ENCODE data around the gene COL5A3.
"Not testable (repeated sequence)": the region's sequence is repeated elsewhere in the genome, so short reads cannot be mapped to it uniquely, and the experiment has no call there.

The COL5A3 gene

GRCh38 chr19:9935506-9936325, 74.6 kb downstream of the COL5A3 start:
- TF ChIP-seq CTCF (conservative IDR thresholded peaks at IDR 0.05; ENCODE audit: low read depth, low read length): no peak
- DNase-seq (ENCODE audit: low read depth): no peak
- H3K4me3 ChIP-seq (ENCODE audit: low read depth, low read length): no peak overlapping the region

- DNase-seq (ENCODE audit: low read depth): peak; percentile 76
- H3K4me3 ChIP-seq (ENCODE audit: low read depth, low read length): no peak overlapping the region
These were observed 76.0 kb downstream of the COL5A3 start for GRCh38 chr19:9934132-9934950.

GRCh38 chr19:9932835-9933234, 77.5 kb downstream of the COL5A3 start:
- no peak for DNase-seq (ENCODE audit: low read depth)
- no peak overlapping the region for H3K4me3 ChIP-seq (ENCODE audit: low read depth, low read length)
- no peak for TF ChIP-seq CTCF (conservative IDR thresholded peaks at IDR 0.05; ENCODE audit: low read depth, low read length)

More at GRCh38 chr19:9934132-9934950, 76.0 kb downstream of the COL5A3 start:
- TF ChIP-seq CTCF (conservative IDR thresholded peaks at IDR 0.05; ENCODE audit: low read depth, low read length): peak; percentile 94

- DNase-seq (ENCODE audit: low read depth): no peak
- no peak overlapping the region for H3K4me3 ChIP-seq (ENCODE audit: low read depth, low read length)
- no peak for TF ChIP-seq CTCF (conservative IDR thresholded peaks at IDR 0.05; ENCODE audit: low read depth, low read length)
These were observed 78.7 kb downstream of the COL5A3 start for GRCh38 chr19:9931629-9932028.

GRCh38 chr19:9923440-9923839, 86.9 kb downstream of the COL5A3 start:
- DNase-seq (ENCODE audit: low read depth): no peak
- TF ChIP-seq CTCF (conservative IDR thresholded peaks at IDR 0.05; ENCODE audit: low read depth, low read length): no peak
- H3K4me3 ChIP-seq (ENCODE audit: low read depth, low read length): no peak overlapping the region

- H3K4me3 ChIP-seq (ENCODE audit: low read depth, low read length): not testable (repeated sequence)
These were observed 87.4 kb downstream of the COL5A3 start for GRCh38 chr19:9922782-9923379.

GRCh38 chr19:9917321-9917720, 93.0 kb downstream of the COL5A3 start:
- TF ChIP-seq CTCF (conservative IDR thresholded peaks at IDR 0.05; ENCODE audit: low read depth, low read length): no peak
- no peak overlapping the region for H3K4me3 ChIP-seq (ENCODE audit: low read depth, low read length)
- peak; percentile 70 for DNase-seq (ENCODE audit: low read depth)

More at GRCh38 chr19:9922782-9923379, 87.4 kb downstream of the COL5A3 start:
- DNase-seq (ENCODE audit: low read depth): not testable (repeated sequence)
